NCI-H1436 treated with DMSO at 0.1 percent for 48 hours (cell line): ENCODE results near the gene REG1B.

Source experiments
- DNase-seq: peaks from one replicate; lab custom pipeline; 2025; lab: John Stamatoyannopoulos, UW

Gene REG1B

GRCh38 chr2:79087785-79088364 is at the start of gene REG1B:
TSS of gene REG1B (minus strand) at chr2:79087993. CDS start at chr2:79087612, 381 bp downstream.
- DNase-seq = no peak

GRCh38 chr2:79131687-79132086 is 43.9 kb upstream of the REG1B start:
- no peak for DNase-seq

- DNase-seq = no peak
Observed at GRCh38 chr2:79129804-79130203, 42.0 kb upstream of the REG1B start.

- DNase-seq = no peak
Observed at GRCh38 chr2:79129260-79129659, 41.5 kb upstream of the REG1B start.

- no peak for DNase-seq
Observed at GRCh38 chr2:79128406-79128805, 40.6 kb upstream of the REG1B start.

GRCh38 chr2:79125721-79125985 is 37.9 kb upstream of the REG1B start:
- DNase-seq = no peak

GRCh38 chr2:79124907-79125720 is 37.3 kb upstream of the REG1B start:
- no peak for DNase-seq

GRCh38 chr2:79122676-79123075 is 34.9 kb upstream of the REG1B start:
- DNase-seq = no peak

- DNase-seq = no peak
Observed at GRCh38 chr2:79120194-79120713, 32.5 kb upstream of the REG1B start, which contains the start of gene REG1A. TSS of gene REG1A (plus strand) at chr2:79120488. CDS start at chr2:79120862, 374 bp downstream.

GRCh38 chr2:79116997-79117928 is 29.5 kb upstream of the REG1B start:
- DNase-seq = no peak

GRCh38 chr2:79114797-79115494 is 27.2 kb upstream of the REG1B start:
- DNase-seq = no peak

- no peak for DNase-seq
Observed at GRCh38 chr2:79112269-79112668, 24.5 kb upstream of the REG1B start.

GRCh38 chr2:79105259-79105658 is 17.5 kb upstream of the REG1B start:
- DNase-seq = no peak

GRCh38 chr2:79103214-79103613 is 15.4 kb upstream of the REG1B start:
- DNase-seq = no peak

GRCh38 chr2:79101024-79101423 is 13.2 kb upstream of the REG1B start:
- no peak for DNase-seq

GRCh38 chr2:79100285-79100684 is 12.5 kb upstream of the REG1B start:
- DNase-seq = no peak

GRCh38 chr2:79099140-79099686 is 11.4 kb upstream of the REG1B start:
- DNase-seq = no peak

GRCh38 chr2:79097843-79098242 is 10.1 kb upstream of the REG1B start:
- no peak for DNase-seq

GRCh38 chr2:79090693-79091092 is 2.9 kb upstream of the REG1B start:
- no peak for DNase-seq

GRCh38 chr2:79086255-79086654 is 1.5 kb downstream of the REG1B start:
- no peak for DNase-seq

- no peak for DNase-seq
Observed at GRCh38 chr2:79085382-79085781, 2.4 kb downstream of the REG1B start.
